IPS-18a (cell line): ENCODE data around the gene ZNF785.
A peak's percentile ranks its signal among the peaks of the same experiment; 100 is the strongest.
"Not testable (repeated sequence)": the region's sequence is repeated elsewhere in the genome, so short reads cannot be mapped to it uniquely, and the experiment has no call there.

Experiments used
- H3K27ac ChIP-seq: one replicate; pipeline ENCODE4 v1.5.1; 2013; ENCODE audit warnings: low read length
- H3K27me3 ChIP-seq: one replicate; pipeline ENCODE4 v1.6.1; 2013; ENCODE audit warnings: mild to moderate bottlenecking, low read length; ENCODE audit not compliant: control insufficient read depth, insufficient read depth
- H3K36me3 ChIP-seq: one replicate; pipeline ENCODE4 v1.6.1; 2013; ENCODE audit warnings: low read depth, low read length; ENCODE audit not compliant: control insufficient read depth
- H3K4me1 ChIP-seq: one replicate; pipeline ENCODE4 v1.6.1; 2013; ENCODE audit warnings: low read depth, low read length; ENCODE audit not compliant: control insufficient read depth
- H3K4me3 ChIP-seq: one replicate; pipeline ENCODE4 v1.5.1; 2013; ENCODE audit warnings: low read length
- H3K9ac ChIP-seq: one replicate; pipeline ENCODE4 v1.6.1; 2013; ENCODE audit warnings: mild to moderate bottlenecking, low read length, moderate library complexity
- H3K9me3 ChIP-seq: one replicate; pipeline ENCODE4 v1.6.1; 2013; ENCODE audit warnings: low read depth, low read length; ENCODE audit not compliant: control insufficient read depth

Gene ZNF785

GRCh38 chr16:30585400-30586191 lies at the start of gene ZNF785:
ZNF785 (minus strand) TSS chr16:30585697; CDS start chr16:30585611, 86 bp downstream.
- H3K27ac ChIP-seq: peak within 1 kb of the TSS; percentile 48

GRCh38 chr16:30633526-30633925 lies 48.0 kb upstream of the ZNF785 start:
- Histone ChIP-seq H3K4me3 (peak overlapping the region; percentile 94), H3K27me3 (peaks cover 6% of the 10 kb centered on the region), H3K36me3 (no peaks in the 10 kb centered on the region), H3K9me3 (no peaks in the 10 kb centered on the region), H3K27ac (peak overlapping the region; percentile 87), H3K9ac (peak overlapping the region; percentile 94), H3K4me1 (peaks cover 5% of the 10 kb centered on the region)

More at GRCh38 chr16:30585400-30586191, at the start of gene ZNF785:
- H3K9me3 ChIP-seq: no peaks in the 10 kb centered on the region
- peaks cover 22% of the 10 kb centered on the region for H3K36me3 ChIP-seq
- peak within 1 kb of the TSS; percentile 92 for H3K4me3 ChIP-seq
- H3K9ac ChIP-seq: peak within 1 kb of the TSS; percentile 90
- H3K27me3 ChIP-seq: no peaks in the 10 kb centered on the region
- no peaks in the 10 kb centered on the region for H3K4me1 ChIP-seq

DNA sequence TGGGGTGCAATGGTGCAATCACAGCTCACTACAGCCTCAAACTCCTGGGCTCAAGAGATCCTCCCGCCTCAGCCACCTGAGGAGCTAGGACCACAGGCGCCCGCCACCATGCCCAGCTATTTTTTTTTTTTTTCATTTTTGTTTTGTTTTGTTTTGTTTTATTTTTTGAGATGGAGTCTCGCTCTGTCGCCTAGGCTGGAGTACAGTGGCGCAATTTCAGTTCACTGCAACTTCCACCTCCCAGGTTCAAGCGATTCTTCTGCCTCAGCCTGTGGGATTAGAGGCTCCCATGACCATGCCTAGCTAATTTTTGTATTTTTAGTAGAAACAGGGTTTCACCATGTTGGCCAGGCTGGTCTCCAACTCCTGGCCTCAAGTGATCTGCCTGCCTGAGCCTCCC lies 47.0 kb upstream of the ZNF785 start:
- not testable (repeated sequence) for H3K4me1 ChIP-seq, H3K27ac ChIP-seq, H3K9ac ChIP-seq, H3K4me3 ChIP-seq, H3K36me3 ChIP-seq, H3K9me3 ChIP-seq, H3K27me3 ChIP-seq

GRCh38 chr16:30628628-30629540 lies 43.4 kb upstream of the ZNF785 start:
- Histone ChIP-seq H3K9me3 (no peaks in the 10 kb centered on the region), H3K36me3 (no peaks in the 10 kb centered on the region), H3K27ac (no peak overlapping the region), H3K4me1 (no peaks in the 10 kb centered on the region), H3K9ac (no peak overlapping the region), H3K27me3 (peaks cover 6% of the 10 kb centered on the region), H3K4me3 (no peak overlapping the region)

GRCh38 chr16:30626236-30626635 lies 40.7 kb upstream of the ZNF785 start:
- H3K27me3 ChIP-seq: peaks cover 6% of the 10 kb centered on the region
- no peak overlapping the region for H3K4me3 ChIP-seq
- no peaks in the 10 kb centered on the region for H3K36me3 ChIP-seq
- no peaks in the 10 kb centered on the region for H3K4me1 ChIP-seq
- H3K9ac ChIP-seq: no peak overlapping the region
- no peaks in the 10 kb centered on the region for H3K9me3 ChIP-seq
- H3K27ac ChIP-seq: no peak overlapping the region

GRCh38 chr16:30623536-30624283 lies 38.2 kb upstream of the ZNF785 start:
- Histone ChIP-seq H3K27me3 (no peaks in the 10 kb centered on the region), H3K4me3 (no peak overlapping the region), H3K9ac (no peak overlapping the region), H3K4me1 (no peaks in the 10 kb centered on the region), H3K9me3 (no peaks in the 10 kb centered on the region), H3K36me3 (no peaks in the 10 kb centered on the region), H3K27ac (no peak overlapping the region)

- Histone ChIP-seq H3K27ac (no peak overlapping the region), H3K36me3 (no peaks in the 10 kb centered on the region), H3K9me3 (no peaks in the 10 kb centered on the region), H3K4me3 (no peak overlapping the region), H3K4me1 (no peaks in the 10 kb centered on the region), H3K9ac (no peak overlapping the region), H3K27me3 (no peaks in the 10 kb centered on the region)
Observed at GRCh38 chr16:30622455-30623032, 37.0 kb upstream of the ZNF785 start.

DNA sequence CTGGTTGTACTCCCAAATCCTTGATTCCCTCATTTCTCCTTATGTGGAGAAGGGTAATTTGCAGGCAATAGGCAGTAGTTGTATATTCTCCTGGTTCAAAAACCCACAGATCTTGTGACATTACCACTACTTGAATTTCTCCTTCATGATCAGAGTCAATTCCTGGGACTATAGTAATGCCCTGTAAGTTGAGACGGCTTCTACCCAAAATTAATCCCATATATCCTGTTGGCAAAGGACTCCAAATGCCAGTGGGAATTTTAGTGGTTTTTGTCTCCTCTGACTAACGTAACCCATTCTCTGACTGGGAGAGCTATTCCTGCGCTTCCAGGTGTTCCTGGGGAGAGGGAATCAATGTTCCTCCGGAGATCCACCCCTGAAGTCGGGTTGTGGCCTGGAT lies 36.3 kb upstream of the ZNF785 start:
- no peak overlapping the region for H3K27ac ChIP-seq
- H3K9ac ChIP-seq: no peak overlapping the region
- no peaks in the 10 kb centered on the region for H3K9me3 ChIP-seq
- H3K36me3 ChIP-seq: no peaks in the 10 kb centered on the region
- H3K27me3 ChIP-seq: no peaks in the 10 kb centered on the region
- H3K4me1 ChIP-seq: no peaks in the 10 kb centered on the region
- no peak overlapping the region for H3K4me3 ChIP-seq

- Histone ChIP-seq H3K9ac (no peak overlapping the region), H3K4me3 (no peak overlapping the region), H3K27me3 (no peaks in the 10 kb centered on the region), H3K4me1 (no peaks in the 10 kb centered on the region), H3K9me3 (no peaks in the 10 kb centered on the region), H3K36me3 (no peaks in the 10 kb centered on the region), H3K27ac (no peak overlapping the region)
Observed at GRCh38 chr16:30620169-30620568, 34.7 kb upstream of the ZNF785 start.

DNA sequence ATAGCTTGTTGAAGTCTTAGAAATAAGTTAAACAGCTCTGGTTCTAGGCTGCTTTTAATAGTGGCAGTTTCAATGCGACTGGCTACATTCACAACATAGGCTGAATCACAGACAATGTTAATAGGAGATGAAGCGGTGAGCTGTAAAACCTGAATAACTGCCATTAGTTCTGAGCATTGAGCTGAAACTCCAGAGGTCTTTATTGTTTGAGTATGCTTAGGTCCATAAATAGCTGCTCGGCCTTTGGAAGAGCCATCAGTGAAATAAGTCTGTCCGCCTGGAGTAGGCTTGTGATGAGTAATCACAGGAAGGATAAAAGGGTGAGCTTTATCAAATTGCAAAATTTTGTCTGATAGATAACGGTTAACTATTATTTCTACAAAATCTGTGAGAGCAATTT lies 34.1 kb upstream of the ZNF785 start:
- no peak overlapping the region for H3K4me3 ChIP-seq
- no peak overlapping the region for H3K9ac ChIP-seq
- H3K4me1 ChIP-seq: no peaks in the 10 kb centered on the region
- no peak overlapping the region for H3K27ac ChIP-seq
- no peaks in the 10 kb centered on the region for H3K36me3 ChIP-seq
- H3K27me3 ChIP-seq: no peaks in the 10 kb centered on the region
- H3K9me3 ChIP-seq: no peaks in the 10 kb centered on the region

- no peak overlapping the region for H3K4me3 ChIP-seq
- H3K4me1 ChIP-seq: no peaks in the 10 kb centered on the region
- no peak overlapping the region for H3K27ac ChIP-seq
- no peak overlapping the region for H3K9ac ChIP-seq
- no peaks in the 10 kb centered on the region for H3K36me3 ChIP-seq
- H3K27me3 ChIP-seq: no peaks in the 10 kb centered on the region
- H3K9me3 ChIP-seq: no peaks in the 10 kb centered on the region
Observed at GRCh38 chr16:30619202-30619601, 33.7 kb upstream of the ZNF785 start.
